Ovary (tissue), 9 donors: Measurements from ENCODE around the gene NOC3L. TPM values are rescaled to one million over a fixed set of nuclear protein-coding genes. Genes with fewer than 3 reads are reported as not detected.

Experiments
- DNase-seq, 5 donors: peaks; one replicate each; pipeline ENCODE4 v3.0.0-alpha.2; 2019 to 2020
- H3K27ac ChIP-seq, 2 donors: fragments of 200-600 bp; one replicate each; pipeline versions ENCODE4 v1.5.1 to v1.8.0; 2019 to 2022
- H3K27me3 ChIP-seq: fragments of 200-600 bp; one replicate; pipeline ENCODE4 v1.8.0; 2022
- H3K36me3 ChIP-seq: fragments of 200-600 bp; sonication (generic); one replicate; pipeline ENCODE4 v1.5.1; 2019
- H3K4me1 ChIP-seq: one replicate; pipeline ENCODE4 v1.8.1; 2013; ENCODE audit warnings: mild to moderate bottlenecking, moderate library complexity; ENCODE audit not compliant: insufficient read depth
- H3K4me3 ChIP-seq: fragments of 200-600 bp; sonication (generic); one replicate; pipeline ENCODE4 v1.5.1; 2017
- H3K9me3 ChIP-seq, 2 donors: fragments of 200-600 bp in 1 of 2; sonication (generic) in 1 of 2; one replicate each; pipeline versions ENCODE4 v1.5.1 to v1.8.1; 2013 to 2019; ENCODE audit warnings: mild to moderate bottlenecking in 1 of 2, moderate library complexity in 1 of 2
- EP300 ChIP-seq: sonication (generic); formaldehyde crosslinking; IDR thresholded peaks from one replicate; pipeline ENCODE4 v1.6.1; 2017; ENCODE audit warnings: antibody characterized with exemption
- POLR2A ChIP-seq: fragments of 450-650 bp; IDR thresholded peaks from one replicate; pipeline ENCODE4 v1.6.1; 2017; ENCODE audit warnings: antibody characterized with exemption, mild to moderate bottlenecking, moderate library complexity
- WGBS, 3 donors: extraction: QIAGEN DNeasy Blood & Tissue Kit in 1 of 3; methylation state at CpG; one replicate each; pipeline versions ENCODE4 v1.1.5 to v1.1.7; 2013 to 2017; 5-methylcytosine and 5-hydroxymethylcytosine counted together
- intact Hi-C, 4 donors: fragments of 100-400 bp; cut with DNase I; formaldehyde crosslinking; loops; one replicate each; pipeline versions ENCODE4 v1.11.0 to v1.15.1; 2022 to 2023
- polyA plus RNA-seq, 2 donors: library from polyadenylated mRNA; stranded (reverse); fragments of 200-250 nt in 1 of 2; fragments of 350-450 nt in 1 of 2; fragmentation: Illumina TruSeq in 1 of 2; extraction: RNeasy Lipid Tissue Mini Kit (QIAGEN cat#74804) in 1 of 2; gene quantifications; one replicate each; pipeline ENCODE4 v1.2.3, GENCODE V29; 2013 to 2014
- total RNA-seq, 7 donors: library from RNA; depleted of rRNA in 2 of 7; stranded (reverse); fragments of >200 nt in 2 of 7; fragmentation: NEBNext Ultra II Directional in 3 of 7; extraction: Animal tissue kit (Norgen Biotek cat#: 25700) in 3 of 7; gene quantifications; one replicate each; pipeline versions ENCODE4 v1.1.0 to v1.2.4, GENCODE V29; 2016 to 2023
- TF ChIP-seq, protein P1 (sequence below), 3 donors: fragments of 450-650 bp in 2 of 3; fragments of 200-600 bp in 1 of 3; IDR thresholded peaks; one replicate each; pipeline versions ENCODE4 v1.5.1 to v1.8.0; 2016 to 2022; ENCODE audit warnings: antibody characterized with exemption in 3 of 3, mild to moderate bottlenecking in 1 of 3
- donor health status: DM: no; HTN: no; CAD: no; lungs with moderate emphysema.
- donor health status: DM: no; HTN: no; CAD: no.
- donor health status: Bipolar disorder and iron deficiency.
- donor health status: DM: yes; HTN: yes; CAD: no.
- donor health status: DM: no; HTN: no; CAD: no.
- donor health status: DM: yes; HTN: yes; CAD: no.

Gene NOC3L
- total and polyA plus RNA-seq, 9 donors: 4.3 to 29.2 (median 17.1) TPM

DNA sequence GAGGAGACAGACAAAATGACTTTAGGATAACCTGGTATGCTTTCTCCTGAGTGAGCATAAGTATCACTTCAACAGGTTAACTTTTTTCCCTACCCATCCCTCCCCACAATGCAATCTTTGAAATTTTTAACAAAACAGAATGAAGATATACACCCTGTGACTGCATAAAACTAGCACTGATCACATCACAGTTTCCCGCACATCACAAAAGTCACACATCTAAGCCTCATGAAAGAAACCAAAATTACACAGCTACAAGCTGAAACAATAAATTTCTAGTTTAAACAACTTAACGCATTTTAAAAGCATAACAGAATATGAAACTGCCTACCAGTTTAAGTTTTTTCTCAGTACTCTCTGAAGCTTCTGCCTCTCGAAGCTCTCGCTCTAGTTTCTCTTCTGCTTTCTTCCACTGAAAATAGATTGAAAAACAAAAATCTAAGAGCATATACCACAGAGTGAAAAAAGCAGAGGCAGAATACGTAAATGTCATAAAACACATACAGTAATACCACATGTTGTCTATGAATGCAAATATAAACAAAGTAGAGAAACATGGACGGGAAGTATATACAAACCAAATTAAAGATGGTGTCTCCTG lies 18.1 kb downstream of the NOC3L start:
- intact Hi-C loops: no loop called here
- 93% methylated on average over 6 of the region's 6 CpGs for WGBS, 3 donors
- DNase-seq: no peak
- Histone ChIP-seq H3K36me3 (no peaks in the 10 kb centered on the region), H3K27me3 (no peaks in the 10 kb centered on the region), H3K4me3 (no peak overlapping the region), H3K27ac (no peak overlapping the region), H3K9me3 (no peaks in the 10 kb centered on the region), H3K4me1 (no peaks in the 10 kb centered on the region)
- TF ChIP-seq EP300 (no peak), POLR2A (no peak)
- TF ChIP-seq, protein P1, sequence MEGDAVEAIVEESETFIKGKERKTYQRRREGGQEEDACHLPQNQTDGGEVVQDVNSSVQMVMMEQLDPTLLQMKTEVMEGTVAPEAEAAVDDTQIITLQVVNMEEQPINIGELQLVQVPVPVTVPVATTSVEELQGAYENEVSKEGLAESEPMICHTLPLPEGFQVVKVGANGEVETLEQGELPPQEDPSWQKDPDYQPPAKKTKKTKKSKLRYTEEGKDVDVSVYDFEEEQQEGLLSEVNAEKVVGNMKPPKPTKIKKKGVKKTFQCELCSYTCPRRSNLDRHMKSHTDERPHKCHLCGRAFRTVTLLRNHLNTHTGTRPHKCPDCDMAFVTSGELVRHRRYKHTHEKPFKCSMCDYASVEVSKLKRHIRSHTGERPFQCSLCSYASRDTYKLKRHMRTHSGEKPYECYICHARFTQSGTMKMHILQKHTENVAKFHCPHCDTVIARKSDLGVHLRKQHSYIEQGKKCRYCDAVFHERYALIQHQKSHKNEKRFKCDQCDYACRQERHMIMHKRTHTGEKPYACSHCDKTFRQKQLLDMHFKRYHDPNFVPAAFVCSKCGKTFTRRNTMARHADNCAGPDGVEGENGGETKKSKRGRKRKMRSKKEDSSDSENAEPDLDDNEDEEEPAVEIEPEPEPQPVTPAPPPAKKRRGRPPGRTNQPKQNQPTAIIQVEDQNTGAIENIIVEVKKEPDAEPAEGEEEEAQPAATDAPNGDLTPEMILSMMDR (IDR thresholded peaks at IDR 0.05): no peak

DNA sequence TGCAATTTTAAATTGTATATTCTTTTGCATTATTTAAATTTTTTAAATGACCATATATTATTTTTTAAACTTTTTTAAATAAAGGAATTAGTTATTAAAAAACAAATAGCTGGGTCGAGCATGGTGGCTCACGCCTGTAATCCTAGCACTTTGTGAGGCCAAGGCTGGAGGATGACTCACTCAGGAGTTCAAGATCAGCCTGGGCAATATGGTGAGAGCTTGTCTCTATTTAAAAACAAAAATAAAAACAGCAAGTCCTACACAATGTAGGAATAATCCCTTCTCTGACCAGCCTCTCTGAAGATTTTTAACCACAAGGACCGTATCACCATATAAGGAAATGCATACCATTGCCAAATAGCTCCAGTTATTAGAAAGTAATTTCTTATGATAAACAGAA lies 19.6 kb downstream of the NOC3L start:
- 67 to 79% (median 72%) methylated on average over 3 of the region's 3 CpGs for WGBS, 3 donors
- Histone ChIP-seq H3K4me1 (no peaks in the 10 kb centered on the region), H3K27me3 (no peaks in the 10 kb centered on the region), H3K36me3 (no peaks in the 10 kb centered on the region), H3K4me3 (no peak overlapping the region), H3K27ac (no peak overlapping the region), H3K9me3 (no peaks in the 10 kb centered on the region)
- no peak for DNase-seq
- no peak for TF ChIP-seq EP300
- TF ChIP-seq POLR2A: no peak
- TF ChIP-seq, protein P1 (IDR thresholded peaks at IDR 0.05): no peak
- intact Hi-C loops: no loop called here

DNA sequence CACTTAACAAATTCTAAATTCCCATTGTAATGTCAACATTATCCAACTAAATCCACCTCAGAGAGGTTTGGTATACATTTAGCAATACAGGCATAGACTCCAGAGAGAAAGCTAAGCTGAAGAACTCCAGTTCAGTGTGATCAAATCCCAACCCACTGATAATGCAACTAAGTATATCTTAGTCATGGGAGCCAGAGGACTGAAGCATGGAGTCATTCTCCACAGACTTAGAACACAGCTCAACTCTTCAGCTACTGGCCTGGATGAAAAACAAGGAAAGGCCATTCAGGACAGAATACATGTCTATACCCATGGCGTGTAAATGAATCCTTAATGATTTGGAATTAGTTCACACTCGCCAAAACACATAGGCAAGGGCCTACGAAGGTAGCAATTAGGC lies 27.9 kb downstream of the NOC3L start:
- intact Hi-C loops: no loop called here
- Histone ChIP-seq H3K27ac (no peak overlapping the region), H3K4me1 (no peaks in the 10 kb centered on the region), H3K27me3 (no peaks in the 10 kb centered on the region), H3K4me3 (no peak overlapping the region), H3K36me3 (no peaks in the 10 kb centered on the region), H3K9me3 (no peaks in the 10 kb centered on the region)
- DNase-seq: no peak
- no peak for TF ChIP-seq EP300
- TF ChIP-seq, protein P1 (IDR thresholded peaks at IDR 0.05): no peak
- TF ChIP-seq POLR2A: no peak
- 89 to 97% (median 96%) methylated on average over 3 of the region's 3 CpGs for WGBS, 3 donors

DNA sequence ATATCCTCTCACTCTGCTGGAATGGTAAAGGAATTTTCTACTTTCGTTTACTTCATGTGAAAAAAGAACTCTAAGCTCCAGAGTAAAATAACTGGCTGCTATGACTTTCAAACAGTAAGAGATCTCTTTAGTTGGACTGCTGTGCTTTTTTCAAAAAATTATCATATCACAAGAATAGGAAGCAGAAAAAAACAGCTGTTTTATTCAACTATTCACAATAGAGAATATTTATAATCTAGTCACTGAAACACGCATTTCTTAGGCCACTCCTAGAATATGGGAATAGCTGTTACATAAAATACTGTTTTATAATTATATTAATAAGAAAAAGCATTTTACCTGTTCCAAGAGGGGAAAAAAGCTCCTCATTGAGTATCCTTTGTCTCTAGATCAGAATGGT lies 29.7 kb downstream of the NOC3L start:
- intact Hi-C loops: no loop called here
- no peaks in the 10 kb centered on the region for H3K4me1 ChIP-seq

More for the DNA sequence above, 29.7 kb downstream of the NOC3L start:
- H3K4me3 ChIP-seq: no peak overlapping the region
- no peak overlapping the region for H3K27ac ChIP-seq
- DNase-seq: no peak
- TF ChIP-seq POLR2A (no peak), EP300 (no peak)
- TF ChIP-seq, protein P1 (IDR thresholded peaks at IDR 0.05): no peak
- no peaks in the 10 kb centered on the region for H3K27me3 ChIP-seq
- H3K36me3 ChIP-seq: no peaks in the 10 kb centered on the region
- no peaks in the 10 kb centered on the region for H3K9me3 ChIP-seq
- WGBS, 3 donors: 37 to 55% (median 45%) methylated on average over 2 of the region's 2 CpGs
